Testis (tissue), 2 donors: ENCODE measurements around the gene INF2.

Experiments used
- POLR2A ChIP-seq: fragments of 450-650 bp; IDR thresholded peaks from one replicate; pipeline ENCODE4 v1.6.1; 2017; ENCODE audit warnings: antibody characterized with exemption, mild to moderate bottlenecking, moderate library complexity
- TF ChIP-seq, protein P1 (sequence below), 3 experiments: fragments of 450-650 bp in 2 of 3; fragments of 200-600 bp in 1 of 3; sonication (generic) in 1 of 3; IDR thresholded peaks; one replicate each; pipeline ENCODE4 v1.5.1; 2016 to 2019; ENCODE audit warnings: antibody characterized with exemption in 3 of 3, mild to moderate bottlenecking in 2 of 3, moderate library complexity in 1 of 3

DNA sequence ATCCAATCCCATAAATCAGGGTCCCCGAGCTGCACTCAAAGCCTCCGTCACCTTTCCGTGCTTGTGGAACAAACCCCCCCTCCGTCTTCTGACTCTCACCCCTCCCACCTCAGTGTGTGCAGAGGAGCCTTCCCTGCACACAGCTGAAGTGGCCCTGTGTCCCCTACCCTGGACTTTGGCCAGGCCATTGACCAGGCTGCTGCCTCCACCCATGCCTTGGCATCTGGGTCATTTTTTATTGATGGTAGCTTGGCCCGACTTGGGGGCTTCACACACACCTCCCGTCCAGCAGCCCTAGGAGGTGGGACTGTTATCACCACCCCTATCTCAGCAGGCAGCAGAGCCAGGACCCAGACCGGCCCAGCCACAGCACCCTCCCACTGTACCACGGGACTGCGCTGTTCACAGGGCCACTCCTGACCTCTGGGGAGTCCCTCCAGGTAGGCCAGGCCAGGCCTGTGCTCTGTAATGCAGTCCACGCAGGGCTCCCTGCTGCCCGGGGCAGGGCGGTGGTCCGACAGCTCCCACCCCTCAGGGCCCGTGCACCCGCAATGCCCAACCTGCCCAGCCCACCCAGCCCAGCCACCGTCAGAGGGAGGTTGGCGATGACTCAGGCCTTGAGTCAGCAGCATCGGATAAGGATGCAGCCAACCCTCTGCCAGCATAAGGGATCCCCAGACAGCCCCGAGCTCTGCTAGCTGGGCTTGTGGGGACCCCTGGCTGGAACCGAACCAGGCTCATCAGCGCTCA is 9.2 kb upstream of the INF2 start:
- no peak for TF ChIP-seq POLR2A
- TF ChIP-seq, protein P1, sequence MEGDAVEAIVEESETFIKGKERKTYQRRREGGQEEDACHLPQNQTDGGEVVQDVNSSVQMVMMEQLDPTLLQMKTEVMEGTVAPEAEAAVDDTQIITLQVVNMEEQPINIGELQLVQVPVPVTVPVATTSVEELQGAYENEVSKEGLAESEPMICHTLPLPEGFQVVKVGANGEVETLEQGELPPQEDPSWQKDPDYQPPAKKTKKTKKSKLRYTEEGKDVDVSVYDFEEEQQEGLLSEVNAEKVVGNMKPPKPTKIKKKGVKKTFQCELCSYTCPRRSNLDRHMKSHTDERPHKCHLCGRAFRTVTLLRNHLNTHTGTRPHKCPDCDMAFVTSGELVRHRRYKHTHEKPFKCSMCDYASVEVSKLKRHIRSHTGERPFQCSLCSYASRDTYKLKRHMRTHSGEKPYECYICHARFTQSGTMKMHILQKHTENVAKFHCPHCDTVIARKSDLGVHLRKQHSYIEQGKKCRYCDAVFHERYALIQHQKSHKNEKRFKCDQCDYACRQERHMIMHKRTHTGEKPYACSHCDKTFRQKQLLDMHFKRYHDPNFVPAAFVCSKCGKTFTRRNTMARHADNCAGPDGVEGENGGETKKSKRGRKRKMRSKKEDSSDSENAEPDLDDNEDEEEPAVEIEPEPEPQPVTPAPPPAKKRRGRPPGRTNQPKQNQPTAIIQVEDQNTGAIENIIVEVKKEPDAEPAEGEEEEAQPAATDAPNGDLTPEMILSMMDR (IDR thresholded peaks at IDR 0.05) = no peak
